ENCODE measurements around the gene FNDC7. TPM values are rescaled to one million over a fixed set of nuclear protein-coding genes. Genes with fewer than 3 reads are reported as not detected.
A peak's percentile ranks its signal among the peaks of the same experiment; 100 is the strongest.

The FNDC7 gene
- total and polyA plus RNA-seq, 9 of the 15 experiments (the other 6 are each of a cell fraction or from before 2014, with no cell fraction given), result not detected

DNA sequence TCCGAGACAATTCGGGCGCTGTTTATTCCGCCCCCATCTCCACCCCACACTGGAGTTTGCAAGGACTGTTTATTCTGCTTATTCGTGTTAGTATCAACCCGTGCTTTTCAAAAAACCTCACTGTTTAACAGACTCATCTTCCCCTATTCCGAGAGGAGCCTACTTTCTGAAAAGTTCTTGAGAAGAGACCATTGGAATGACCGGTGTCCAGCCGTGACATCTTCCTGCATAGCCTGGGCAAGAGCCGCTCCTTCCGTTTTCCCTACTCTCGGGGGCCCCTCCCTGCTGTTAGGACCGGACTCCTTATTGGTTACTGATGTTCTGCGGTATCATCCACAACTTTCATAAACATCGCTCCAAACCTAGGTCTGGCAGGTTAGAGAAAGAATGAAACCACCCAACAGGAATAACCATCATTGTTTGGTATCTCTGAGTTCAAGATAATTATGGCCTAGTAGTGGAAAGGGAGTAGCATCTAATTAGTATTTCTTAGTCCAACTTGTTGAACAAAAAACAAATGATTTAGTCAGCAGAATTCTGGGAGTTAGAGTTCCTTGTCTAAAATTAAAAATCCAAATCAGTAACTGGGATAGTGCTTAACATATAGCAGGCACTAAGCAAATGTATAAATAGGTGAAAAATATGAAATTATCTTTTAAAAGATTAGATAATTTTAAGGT is 34.6 kb downstream of the FNDC7 start (continued):
- TF ChIP-seq FUS (optimal IDR thresholded peaks at IDR 0.05; ENCODE audit: low read depth, low read length), result no peak
- peak; percentile 82; the same call in 1 of the 2 replicates for TF ChIP-seq GTF2E2 (tag; IDR thresholded peaks at IDR 0.05)
- no peak for TF ChIP-seq STAG1 (CRISPR knock-in tag; IDR thresholded peaks at IDR 0.05; ENCODE audit: borderline replicate concordance)
- no peak for TF ChIP-seq JUN (IDR thresholded peaks at IDR 0.05; ENCODE audit: borderline replicate concordance, low read depth, low read length)
- TF ChIP-seq JUN (CRISPR knock-in tag; IDR thresholded peaks at IDR 0.05; ENCODE audit: borderline replicate concordance), result no peak
- TF ChIP-seq EZH2 (IDR thresholded peaks at IDR 0.05; ENCODE audit: borderline replicate concordance, low read depth, low read length), result no peak
- no peak for TF ChIP-seq CBX2 (IDR thresholded peaks at IDR 0.05; ENCODE audit: insufficient read depth, low read length, poor library complexity, severe bottlenecking)
- TF ChIP-seq, protein P1, sequence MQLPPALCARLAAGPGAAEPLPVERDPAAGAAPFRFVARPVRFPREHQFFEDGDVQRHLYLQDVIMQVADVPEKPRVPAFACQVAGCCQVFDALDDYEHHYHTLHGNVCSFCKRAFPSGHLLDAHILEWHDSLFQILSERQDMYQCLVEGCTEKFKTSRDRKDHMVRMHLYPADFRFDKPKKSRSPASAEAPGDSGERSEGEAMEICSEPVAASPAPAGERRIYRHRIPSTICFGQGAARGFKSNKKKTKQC (CRISPR knock-in tag; IDR thresholded peaks at IDR 0.05), result no peak
- TF ChIP-seq HMG20B (CRISPR knock-in tag; IDR thresholded peaks at IDR 0.05), result no peak
- TF ChIP-seq, protein P2, sequence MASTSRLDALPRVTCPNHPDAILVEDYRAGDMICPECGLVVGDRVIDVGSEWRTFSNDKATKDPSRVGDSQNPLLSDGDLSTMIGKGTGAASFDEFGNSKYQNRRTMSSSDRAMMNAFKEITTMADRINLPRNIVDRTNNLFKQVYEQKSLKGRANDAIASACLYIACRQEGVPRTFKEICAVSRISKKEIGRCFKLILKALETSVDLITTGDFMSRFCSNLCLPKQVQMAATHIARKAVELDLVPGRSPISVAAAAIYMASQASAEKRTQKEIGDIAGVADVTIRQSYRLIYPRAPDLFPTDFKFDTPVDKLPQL (IDR thresholded peaks at IDR 0.05; ENCODE audit: extremely low read depth, insufficient read length), result peak; percentile 21
- TF ChIP-seq ETV6 (IDR thresholded peaks at IDR 0.05; ENCODE audit: borderline replicate concordance in 1 of 2, low read depth in 2 of 2, low read length in 1 of 2), result no peak
- TF ChIP-seq ETV6 (CRISPR knock-in tag; IDR thresholded peaks at IDR 0.05; ENCODE audit: borderline replicate concordance), result no peak
- TF ChIP-seq, protein P3, sequence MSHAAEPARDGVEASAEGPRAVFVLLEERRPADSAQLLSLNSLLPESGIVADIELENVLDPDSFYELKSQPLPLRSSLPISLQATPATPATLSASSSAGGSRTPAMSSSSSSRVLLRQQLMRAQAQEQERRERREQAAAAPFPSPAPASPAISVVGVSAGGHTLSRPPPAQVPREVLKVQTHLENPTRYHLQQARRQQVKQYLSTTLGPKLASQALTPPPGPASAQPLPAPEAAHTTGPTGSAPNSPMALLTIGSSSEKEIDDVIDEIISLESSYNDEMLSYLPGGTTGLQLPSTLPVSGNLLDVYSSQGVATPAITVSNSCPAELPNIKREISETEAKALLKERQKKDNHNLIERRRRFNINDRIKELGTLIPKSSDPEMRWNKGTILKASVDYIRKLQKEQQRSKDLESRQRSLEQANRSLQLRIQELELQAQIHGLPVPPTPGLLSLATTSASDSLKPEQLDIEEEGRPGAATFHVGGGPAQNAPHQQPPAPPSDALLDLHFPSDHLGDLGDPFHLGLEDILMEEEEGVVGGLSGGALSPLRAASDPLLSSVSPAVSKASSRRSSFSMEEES (CRISPR knock-in tag; IDR thresholded peaks at IDR 0.05), result no peak
- TF ChIP-seq MAZ (CRISPR knock-in tag; conservative IDR thresholded peaks at IDR 0.05 in 1 of 2, IDR thresholded peaks at IDR 0.05 in 1 of 2), result peak in 1 of 2 experiments; percentile 81; a peak in 3 of 4 replicates
- TF ChIP-seq DNMT1 (IDR thresholded peaks at IDR 0.05), result no peak
- TF ChIP-seq ZNF668 (CRISPR knock-in tag; IDR thresholded peaks at IDR 0.05), result no peak
- TF ChIP-seq CXXC5 (CRISPR knock-in tag; IDR thresholded peaks at IDR 0.05), result no peak
- TF ChIP-seq POLR2B (IDR thresholded peaks at IDR 0.05; ENCODE audit: low read depth, partially characterized antibody), result peak; percentile 77
- TF ChIP-seq XRCC4 (IDR thresholded peaks at IDR 0.05; ENCODE audit: extremely low read depth, insufficient read depth, insufficient read length), result no peak
- TF ChIP-seq, protein P4, sequence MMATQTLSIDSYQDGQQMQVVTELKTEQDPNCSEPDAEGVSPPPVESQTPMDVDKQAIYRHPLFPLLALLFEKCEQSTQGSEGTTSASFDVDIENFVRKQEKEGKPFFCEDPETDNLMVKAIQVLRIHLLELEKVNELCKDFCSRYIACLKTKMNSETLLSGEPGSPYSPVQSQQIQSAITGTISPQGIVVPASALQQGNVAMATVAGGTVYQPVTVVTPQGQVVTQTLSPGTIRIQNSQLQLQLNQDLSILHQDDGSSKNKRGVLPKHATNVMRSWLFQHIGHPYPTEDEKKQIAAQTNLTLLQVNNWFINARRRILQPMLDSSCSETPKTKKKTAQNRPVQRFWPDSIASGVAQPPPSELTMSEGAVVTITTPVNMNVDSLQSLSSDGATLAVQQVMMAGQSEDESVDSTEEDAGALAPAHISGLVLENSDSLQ (IDR thresholded peaks at IDR 0.05), result peak; percentile 8
- TF ChIP-seq POLR2G (IDR thresholded peaks at IDR 0.05; ENCODE audit: low read depth, low read length), result no peak
- TF ChIP-seq GATA2 (CRISPR knock-in tag; IDR thresholded peaks at IDR 0.05), result no peak
